GM21619 (cell line): ENCODE data around the gene MIA3.
A peak's percentile ranks its signal among the peaks of the same experiment; 100 is the strongest.
"Not testable (repeated sequence)": the region's sequence is repeated elsewhere in the genome, so short reads cannot be mapped to it uniquely, and the experiment has no call there.

Experiments used
- ATAC-seq: cut with Tn5 transposase; IDR thresholded peaks from one replicate; pipeline ENCODE4 v1.9.1; 2021; ENCODE audit not compliant: unreplicated experiment

Gene MIA3, protein sequence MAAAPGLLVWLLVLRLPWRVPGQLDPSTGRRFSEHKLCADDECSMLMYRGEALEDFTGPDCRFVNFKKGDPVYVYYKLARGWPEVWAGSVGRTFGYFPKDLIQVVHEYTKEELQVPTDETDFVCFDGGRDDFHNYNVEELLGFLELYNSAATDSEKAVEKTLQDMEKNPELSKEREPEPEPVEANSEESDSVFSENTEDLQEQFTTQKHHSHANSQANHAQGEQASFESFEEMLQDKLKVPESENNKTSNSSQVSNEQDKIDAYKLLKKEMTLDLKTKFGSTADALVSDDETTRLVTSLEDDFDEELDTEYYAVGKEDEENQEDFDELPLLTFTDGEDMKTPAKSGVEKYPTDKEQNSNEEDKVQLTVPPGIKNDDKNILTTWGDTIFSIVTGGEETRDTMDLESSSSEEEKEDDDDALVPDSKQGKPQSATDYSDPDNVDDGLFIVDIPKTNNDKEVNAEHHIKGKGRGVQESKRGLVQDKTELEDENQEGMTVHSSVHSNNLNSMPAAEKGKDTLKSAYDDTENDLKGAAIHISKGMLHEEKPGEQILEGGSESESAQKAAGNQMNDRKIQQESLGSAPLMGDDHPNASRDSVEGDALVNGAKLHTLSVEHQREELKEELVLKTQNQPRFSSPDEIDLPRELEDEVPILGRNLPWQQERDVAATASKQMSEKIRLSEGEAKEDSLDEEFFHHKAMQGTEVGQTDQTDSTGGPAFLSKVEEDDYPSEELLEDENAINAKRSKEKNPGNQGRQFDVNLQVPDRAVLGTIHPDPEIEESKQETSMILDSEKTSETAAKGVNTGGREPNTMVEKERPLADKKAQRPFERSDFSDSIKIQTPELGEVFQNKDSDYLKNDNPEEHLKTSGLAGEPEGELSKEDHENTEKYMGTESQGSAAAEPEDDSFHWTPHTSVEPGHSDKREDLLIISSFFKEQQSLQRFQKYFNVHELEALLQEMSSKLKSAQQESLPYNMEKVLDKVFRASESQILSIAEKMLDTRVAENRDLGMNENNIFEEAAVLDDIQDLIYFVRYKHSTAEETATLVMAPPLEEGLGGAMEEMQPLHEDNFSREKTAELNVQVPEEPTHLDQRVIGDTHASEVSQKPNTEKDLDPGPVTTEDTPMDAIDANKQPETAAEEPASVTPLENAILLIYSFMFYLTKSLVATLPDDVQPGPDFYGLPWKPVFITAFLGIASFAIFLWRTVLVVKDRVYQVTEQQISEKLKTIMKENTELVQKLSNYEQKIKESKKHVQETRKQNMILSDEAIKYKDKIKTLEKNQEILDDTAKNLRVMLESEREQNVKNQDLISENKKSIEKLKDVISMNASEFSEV (N-terminal part only)

DNA sequence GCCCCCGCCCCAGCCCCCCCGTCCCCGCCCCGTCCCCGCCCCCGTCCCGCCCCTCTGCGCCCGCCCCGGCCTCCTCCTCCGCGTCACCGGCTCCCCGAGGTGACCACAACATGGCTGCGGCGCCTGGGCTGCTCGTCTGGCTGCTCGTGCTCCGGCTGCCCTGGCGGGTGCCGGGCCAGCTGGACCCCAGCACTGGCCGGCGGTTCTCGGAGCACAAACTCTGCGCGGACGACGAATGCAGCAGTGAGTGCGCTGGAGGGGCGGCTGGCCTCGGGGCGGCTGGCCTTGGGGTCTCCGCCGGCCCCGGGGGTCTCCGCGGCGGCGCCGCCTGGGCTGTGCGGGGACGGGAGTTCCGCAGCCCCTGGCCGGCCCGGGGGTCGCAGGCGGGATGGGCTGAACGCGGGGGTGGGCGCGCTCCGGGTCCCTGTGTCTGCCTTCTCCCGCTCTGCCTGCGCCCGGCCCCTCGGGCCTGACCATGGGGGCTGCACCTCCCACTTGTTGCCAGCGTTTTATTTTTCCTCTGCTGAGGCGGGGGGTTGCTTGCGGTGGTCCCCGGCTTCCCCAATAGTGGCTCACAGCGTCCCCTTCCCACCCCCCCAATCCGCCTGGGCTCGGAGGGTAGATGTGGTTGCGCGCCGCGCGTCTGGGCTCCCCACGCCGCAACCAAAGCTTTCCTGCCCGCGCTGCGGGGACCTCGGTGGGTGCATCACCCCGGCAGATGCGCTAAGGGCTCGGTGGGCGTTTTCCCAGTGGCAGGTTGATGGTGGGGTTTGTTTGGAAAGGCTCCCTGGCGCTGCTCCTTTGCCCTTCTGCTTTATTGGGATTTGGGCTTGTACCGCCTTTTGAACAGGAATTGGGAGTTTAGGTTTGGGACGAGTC lies at the start of gene MIA3:
Gene MIA3 (plus strand): TSS at position 97 of the 879 bp plus-strand sequence. CDS start 14 bp downstream, at position 111.
- peak; percentile 47 for ATAC-seq

DNA sequence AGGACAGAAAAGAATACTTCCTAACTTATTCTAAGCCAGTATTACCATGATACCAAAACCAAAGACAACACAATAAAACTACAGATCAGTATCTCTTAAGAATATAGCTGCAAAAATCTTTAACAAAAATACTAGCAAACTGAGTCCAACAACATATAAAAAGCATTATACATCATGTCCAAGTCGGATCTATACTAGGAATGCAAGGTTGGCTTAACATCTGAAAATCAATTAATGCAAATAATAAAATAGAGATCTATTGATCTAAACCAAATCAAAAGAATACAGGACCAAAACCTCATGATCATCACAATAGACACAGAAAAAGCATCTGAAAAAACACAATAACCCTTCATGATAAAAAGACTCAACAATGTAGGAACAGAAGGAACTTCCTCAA lies 47.1 kb upstream of the MIA3 start:
- ATAC-seq, result no peak

DNA sequence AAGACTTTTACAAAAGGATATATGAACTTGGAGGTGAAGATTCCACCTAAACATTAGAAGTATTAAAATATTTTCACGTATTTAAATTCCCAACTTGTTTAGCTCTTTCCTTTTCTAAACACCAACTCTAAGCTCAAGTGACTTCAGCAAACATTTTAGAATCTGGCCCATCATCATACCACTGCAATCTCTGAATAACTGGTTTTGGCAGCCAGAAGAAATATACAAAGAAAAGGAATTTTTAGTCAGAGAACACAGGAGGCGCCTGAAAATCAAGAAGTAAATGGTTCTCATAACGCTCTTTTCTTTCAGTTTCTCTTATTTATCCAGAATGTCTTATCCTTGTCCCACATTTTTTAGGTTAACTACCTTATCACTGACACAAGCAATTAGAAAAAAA lies 38.6 kb upstream of the MIA3 start:
- no peak for ATAC-seq

DNA sequence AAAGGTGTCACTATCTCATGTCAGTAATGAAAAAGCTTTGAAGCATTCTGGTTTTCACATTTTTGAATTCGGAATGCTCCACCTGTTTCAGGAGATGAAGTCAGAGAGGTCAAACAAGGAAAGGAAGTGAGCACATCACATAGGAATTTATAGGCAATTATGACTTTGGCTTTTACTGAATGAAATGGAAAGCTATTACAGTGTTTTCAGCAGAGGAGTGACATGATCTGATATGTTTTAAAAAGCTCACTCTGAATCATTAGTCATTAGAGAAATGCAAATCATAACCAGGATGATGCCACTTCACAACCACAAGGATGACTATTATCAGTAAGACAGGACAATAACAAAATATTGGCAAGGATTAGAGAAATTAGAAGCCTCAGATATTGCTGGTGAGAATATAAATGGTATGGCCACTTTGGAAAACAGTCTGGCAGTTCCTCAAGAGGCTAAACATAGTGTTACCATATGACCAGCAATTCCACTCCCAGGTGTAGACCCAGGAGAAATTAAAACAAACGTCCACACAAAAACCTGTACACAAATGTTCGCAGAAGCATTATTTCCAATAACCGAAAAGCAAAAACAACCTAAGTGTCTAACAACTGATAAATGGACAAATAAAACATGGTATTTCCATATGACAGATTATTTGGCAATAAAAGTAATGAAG lies 35.7 kb upstream of the MIA3 start:
- ATAC-seq, result peak; percentile 60

DNA sequence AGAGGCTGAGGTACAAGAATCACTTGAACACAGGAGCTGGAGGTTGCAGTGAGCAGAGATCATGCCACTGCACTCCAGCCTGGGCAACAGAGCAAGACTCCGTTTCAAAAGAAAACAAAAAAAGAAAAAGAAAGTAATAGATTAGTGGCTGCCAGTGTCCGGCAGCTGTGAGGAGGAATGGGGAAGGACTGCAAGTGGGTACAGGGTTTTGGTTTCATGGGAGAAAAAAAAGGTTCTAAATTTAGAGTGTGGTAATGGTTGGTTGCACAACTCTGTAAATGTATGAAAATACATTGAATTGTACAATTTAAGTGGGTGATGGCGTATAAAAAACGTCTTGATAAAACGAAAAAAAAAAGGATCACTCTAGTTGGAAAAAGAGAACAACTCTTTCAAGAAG lies 34.8 kb upstream of the MIA3 start:
- peak; percentile 87 for ATAC-seq

DNA sequence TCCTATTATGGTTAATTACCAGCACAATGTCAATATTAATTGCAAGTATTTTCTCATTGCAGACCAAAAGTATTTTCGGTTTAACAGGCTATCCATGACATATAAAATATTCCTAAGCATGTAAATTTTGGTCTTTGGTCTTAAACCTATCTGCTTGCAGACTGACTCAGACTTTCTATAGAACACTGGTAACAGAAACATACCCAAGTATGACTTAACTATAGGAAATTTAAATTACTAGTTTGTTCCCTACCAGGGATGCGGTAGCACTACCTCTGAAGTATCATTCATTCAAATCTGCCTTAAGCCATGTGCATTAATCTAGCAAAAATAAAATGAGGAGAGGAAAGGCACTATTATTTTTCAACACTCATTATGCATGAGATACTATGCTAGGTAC lies 31.1 kb upstream of the MIA3 start:
- ATAC-seq, result no peak

DNA sequence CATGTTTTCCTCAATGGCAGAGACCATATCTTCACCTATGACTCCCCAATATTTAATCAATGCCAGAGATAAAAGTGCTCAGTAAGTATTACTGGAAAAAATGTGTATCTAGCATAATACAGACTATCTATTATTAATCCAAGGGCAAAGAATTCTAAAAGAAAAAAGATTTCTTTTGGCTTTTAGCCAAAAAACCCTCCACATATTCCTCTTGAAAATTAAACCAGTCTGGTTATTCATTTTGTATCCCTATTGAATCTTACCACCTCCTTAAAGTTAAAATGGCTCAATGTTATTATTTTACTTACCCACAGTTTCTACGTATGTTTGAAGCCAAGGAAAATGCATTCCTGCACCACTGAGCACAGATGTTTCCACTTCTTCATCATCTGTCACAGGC lies 29.8 kb upstream of the MIA3 start:
- ATAC-seq, result no peak

DNA sequence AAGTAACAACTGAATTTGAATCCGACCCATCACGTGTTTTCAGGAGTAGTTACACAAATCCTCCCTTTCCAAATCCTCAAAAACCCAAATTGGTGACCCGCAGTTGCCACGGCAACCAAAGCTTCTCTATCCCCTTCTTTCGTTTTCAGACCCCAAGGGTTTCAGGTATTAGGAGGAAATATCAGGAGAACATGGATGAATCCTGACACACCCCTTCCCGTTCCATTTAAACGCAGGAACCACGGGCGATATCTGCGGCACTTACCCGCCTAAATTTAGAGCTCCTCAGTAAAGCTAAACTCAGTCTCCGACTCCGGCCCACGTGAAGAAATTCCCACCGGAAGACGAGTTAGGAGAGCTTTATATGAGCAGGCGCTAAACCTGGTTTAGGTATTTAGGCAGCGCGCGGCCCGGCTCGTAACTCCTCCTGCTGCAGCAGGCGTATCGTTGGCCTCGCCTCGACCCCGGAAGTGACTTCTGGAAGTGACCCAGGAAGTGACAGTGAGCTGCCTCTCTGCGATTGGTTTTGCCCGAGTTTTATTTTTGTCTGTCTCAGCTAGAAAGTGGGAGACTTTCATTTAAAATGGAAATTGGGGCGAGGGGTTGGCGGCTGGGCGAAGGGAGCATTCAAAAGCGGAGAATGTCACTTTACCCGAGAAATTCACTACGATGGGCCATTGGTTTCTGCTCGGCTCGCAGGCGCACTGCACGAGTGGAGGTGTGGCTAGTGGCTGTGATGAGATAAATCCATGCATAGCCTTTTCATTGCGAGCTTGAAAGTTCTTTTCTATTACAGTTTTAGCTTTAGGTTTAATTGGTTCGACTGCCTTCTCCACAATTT lies 28.2 kb upstream of the MIA3 start, which contains the start of gene TAF1A:
Gene TAF1A (minus strand): TSS at position 472 of the 841 bp plus-strand sequence.
- peak; percentile 100 for ATAC-seq

DNA sequence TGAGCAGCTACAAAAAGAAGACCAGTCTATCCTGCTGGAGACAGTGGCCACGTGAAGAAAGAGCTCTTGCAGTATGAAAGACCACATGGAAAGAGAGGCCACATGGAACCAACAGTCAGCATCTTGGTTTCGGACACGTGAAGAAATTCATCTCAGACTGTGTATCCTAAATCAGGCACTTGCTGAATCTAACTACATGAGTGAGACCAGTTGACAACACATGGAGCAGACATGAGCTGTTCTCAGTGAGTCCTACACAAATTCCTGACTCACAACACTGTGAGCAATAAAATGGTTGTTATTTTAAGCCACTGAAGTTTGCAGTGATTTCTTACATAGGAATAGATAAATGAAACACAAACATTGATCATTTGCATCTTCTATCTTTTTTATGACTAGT lies 25.7 kb upstream of the MIA3 start:
- ATAC-seq, result no peak

DNA sequence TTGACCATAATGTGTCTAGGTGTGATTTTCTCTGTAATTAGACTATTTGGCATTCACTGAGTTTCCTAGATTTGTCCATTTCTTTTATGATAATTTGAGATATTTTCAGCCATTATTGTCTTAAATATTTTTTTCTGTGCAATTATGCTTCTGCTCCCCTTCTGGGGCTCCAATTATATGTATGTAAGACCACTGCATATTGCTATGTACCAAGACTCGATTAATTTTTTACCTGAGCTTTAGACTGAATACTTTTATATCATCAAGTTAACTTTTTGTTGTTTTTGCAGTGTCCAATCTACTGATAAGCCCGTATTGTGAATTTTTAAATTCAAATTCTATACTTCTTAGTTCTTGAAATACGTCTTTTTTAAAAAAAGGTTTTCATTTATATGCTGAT lies 23.1 kb upstream of the MIA3 start:
- ATAC-seq, result no peak

DNA sequence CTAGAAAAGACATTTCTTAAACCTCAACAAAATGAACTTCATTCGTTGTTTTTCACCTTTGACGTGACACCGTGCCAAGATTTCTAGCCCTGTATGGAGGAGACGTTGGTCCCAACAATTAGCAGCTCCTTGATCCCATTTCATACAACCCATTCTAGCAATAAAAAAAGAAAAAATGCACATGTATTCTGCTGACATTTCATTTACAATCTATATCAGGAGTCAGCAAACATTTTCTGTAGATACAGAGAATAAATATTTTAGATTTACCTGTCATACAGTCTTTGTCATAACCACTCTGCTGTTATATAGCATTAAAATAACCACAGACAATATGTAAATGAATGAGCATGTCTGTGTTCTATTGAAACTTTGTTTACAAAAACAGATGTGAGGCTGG lies 21.2 kb upstream of the MIA3 start:
- ATAC-seq, result no peak

DNA sequence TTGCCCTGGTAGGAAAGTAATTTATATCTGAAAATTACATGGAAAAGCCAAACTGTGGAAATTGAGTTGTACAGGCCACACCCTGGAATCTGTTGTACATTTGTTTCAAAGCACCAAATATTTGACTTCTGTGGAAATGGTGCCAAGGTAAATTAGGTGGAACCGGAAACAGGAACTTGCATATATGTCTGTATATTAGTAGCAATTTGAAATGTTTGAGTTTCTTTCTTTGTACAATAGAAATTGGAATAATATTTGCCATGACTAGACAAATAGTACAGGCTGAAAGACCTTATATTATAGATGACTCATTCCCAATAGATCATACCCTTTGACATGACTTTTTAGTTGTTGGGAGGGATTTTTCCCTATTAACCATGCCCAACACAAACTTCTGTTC lies 17.6 kb upstream of the MIA3 start:
- no peak for ATAC-seq

DNA sequence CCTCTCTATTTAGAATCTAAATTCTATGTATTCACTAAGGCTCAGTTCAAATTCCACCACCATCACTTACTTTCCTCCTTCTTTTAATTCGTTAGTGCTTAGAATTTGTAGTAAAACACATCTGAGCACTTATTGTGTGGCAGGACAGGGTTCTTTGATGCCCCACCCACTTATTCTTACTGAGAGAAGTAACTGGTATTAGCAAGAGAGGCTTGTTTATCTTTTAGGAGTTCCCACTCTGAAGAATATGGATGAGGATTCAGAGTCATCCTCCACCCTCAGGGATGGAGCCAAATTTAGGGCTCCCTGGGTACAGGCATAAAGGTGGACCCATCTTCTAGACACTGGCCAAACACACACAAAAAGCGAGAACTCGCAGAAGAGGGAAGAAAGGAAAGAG lies 16.6 kb upstream of the MIA3 start:
- ATAC-seq, result no peak

DNA sequence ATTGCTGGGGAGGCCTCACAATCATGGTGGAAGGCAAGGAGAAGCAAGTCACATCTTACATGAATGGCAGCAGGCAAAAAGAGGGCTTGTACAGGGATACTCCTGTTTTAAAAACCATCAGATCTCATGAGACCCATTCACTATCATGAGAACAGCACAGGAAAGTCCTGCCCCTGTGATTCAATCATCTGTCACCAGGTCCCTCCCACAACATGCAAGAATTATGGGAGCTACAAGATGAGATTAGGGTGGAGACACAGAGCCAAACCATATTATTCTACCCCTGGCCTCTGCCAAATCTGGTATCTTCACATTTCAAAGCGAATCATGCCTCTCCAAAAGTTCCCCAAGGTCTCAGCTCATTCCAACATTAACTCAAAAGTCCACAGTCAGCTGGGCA lies 11.1 kb upstream of the MIA3 start:
- no peak for ATAC-seq

DNA sequence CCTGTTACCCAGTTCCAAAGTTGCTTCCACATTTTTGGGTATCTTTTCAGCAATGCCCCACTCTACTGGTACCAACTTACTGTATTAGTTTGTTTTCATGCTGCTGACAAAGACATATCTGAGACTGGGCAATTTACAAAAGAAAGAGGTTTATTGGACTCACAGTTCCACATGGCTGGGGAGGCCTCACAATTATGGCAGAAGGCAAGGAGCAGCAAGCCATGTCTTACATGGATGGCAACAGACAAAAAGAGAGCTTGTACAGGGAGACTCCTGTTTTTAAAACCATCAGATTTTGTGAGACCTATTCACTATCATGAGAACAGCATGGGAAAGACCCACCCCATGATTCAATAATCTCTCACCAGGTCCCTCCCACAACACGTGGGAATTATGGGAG lies 8.8 kb upstream of the MIA3 start:
- ATAC-seq, result not testable (repeated sequence)

DNA sequence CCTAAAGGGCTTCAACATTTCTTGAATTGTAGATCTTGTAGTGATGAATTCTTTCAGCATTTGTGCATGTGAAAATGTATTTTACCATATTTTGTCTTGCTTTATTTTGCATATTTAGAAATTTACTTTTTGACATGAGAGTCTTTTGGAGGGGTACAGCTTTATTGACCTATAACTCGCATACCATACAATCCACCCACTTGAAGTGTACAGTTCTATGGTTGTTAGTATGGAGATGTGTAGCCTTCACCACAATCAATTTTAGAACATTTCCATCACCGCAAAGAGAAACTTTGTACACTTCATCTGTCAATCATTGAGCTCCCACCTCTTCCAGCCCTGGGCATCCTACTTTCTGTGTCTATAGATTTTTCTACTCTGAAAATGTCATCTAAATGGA lies 7.2 kb upstream of the MIA3 start:
- no peak for ATAC-seq

DNA sequence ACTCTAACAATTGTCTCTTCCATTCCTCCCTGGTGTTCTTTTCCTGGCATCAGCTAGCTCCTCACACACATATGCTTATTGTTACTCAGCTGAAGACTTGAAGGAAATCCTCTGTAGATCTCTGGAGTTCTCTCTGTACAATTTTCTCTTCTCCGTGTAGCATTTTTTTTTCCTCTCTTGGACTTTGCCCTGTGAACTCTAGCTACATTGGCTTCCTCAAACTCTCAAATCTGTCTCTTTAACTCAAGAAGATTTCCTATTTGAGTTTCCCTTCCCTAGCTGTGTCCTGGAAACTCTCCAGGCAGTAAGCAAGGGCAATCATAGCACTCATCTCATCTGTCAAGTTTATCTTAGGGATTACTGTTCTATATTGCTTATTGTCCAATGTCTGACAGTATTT lies 4.3 kb upstream of the MIA3 start:
- no peak for ATAC-seq

DNA sequence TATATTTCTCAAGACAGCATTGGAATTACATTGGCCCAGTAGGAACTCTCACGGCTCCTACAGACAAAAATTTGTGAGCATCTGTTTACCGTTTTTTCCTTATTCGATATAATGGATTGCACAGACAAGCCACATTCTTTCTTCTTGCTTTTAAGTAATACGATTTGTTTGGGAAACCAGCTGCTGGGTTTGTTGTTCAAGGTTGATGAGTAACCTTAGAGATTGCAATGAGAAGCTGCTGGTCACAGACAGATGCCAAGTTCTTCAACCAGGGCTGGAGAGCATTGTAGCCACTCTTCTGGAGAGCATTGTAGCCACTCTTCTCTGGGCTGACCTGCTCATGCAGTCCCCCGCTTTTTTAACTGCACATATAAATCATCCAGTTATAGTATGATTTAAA lies 1.4 kb upstream of the MIA3 start:
- no peak for ATAC-seq
